Stimulated activated CD8-positive, alpha-beta memory T cell treated with anti-CD3 and anti-CD28 coated beads, Interleukin-4, amount 100 ng/mL, for 24 hours (primary cell): Measurements from ENCODE around the gene WBP2.
"Not testable (repeated sequence)": the region's sequence is repeated elsewhere in the genome, so short reads cannot be mapped to it uniquely, and the experiment has no call there.

Experiments used
- DNase-seq: peaks from one replicate; pipeline ENCODE4 v3.0.0-alpha.2; 2020; ENCODE audit warnings: low read depth

WBP2 gene

GRCh38 chr17:75813081-75814020 lies 41.8 kb downstream of the WBP2 start:
- no peak for DNase-seq

GRCh38 chr17:75812096-75813013 lies 42.8 kb downstream of the WBP2 start:
- DNase-seq = no peak

- no peak for DNase-seq
These were observed 44.0 kb downstream of the WBP2 start for GRCh38 chr17:75811174-75811573.

- not testable (repeated sequence) for DNase-seq
These were observed 44.4 kb downstream of the WBP2 start for GRCh38 chr17:75810756-75811155.

GRCh38 chr17:75810216-75810615 lies 44.9 kb downstream of the WBP2 start:
- no peak for DNase-seq

GRCh38 chr17:75809631-75810111 lies 45.5 kb downstream of the WBP2 start:
- DNase-seq = no peak

- DNase-seq = no peak
These were observed 46.1 kb downstream of the WBP2 start for GRCh38 chr17:75808905-75809621.

- DNase-seq = no peak
These were observed 46.6 kb downstream of the WBP2 start for GRCh38 chr17:75808549-75808904.

- DNase-seq = no peak
These were observed 47.3 kb downstream of the WBP2 start for GRCh38 chr17:75807861-75808260.

- no peak for DNase-seq
These were observed 48.2 kb downstream of the WBP2 start for GRCh38 chr17:75806822-75807500.

- no peak for DNase-seq
These were observed 51.3 kb downstream of the WBP2 start for GRCh38 chr17:75803883-75804282.

- no peak for DNase-seq
These were observed 55.7 kb downstream of the WBP2 start for GRCh38 chr17:75799402-75799801.

- DNase-seq = no peak
These were observed 59.1 kb downstream of the WBP2 start for GRCh38 chr17:75795820-75796607.
